ENCODE results near the gene RUNX1. TPM values are rescaled to one million over a fixed set of nuclear protein-coding genes. Genes with fewer than 3 reads are reported as not detected.
A peak's percentile ranks its signal among the peaks of the same experiment; 100 is the strongest.

Gene RUNX1
- polyA plus RNA-seq, 1 experiment, result 20.9 TPM

- no peak for DNase-seq (ENCODE audit: low read depth, low spot score)
- Histone ChIP-seq H3K27me3 (ENCODE audit: control insufficient read depth, insufficient read depth, low read length) (no peaks in the 10 kb centered on the region), H3K9me3 (ENCODE audit: control insufficient read depth, insufficient read depth, low read length) (no peaks in the 10 kb centered on the region), H3K4me3 (ENCODE audit: low read depth, low read length) (no peak overlapping the region), H3K27ac (ENCODE audit: low read depth, low read length) (no peak overlapping the region)
- POLR2A ChIA-PET, result interaction anchor here (1.3 to 1.5 kb wide), 2 partner anchors 46 to 75 kb away, joined by 3 to 4 read pairs; no protein-coding TSS in a partner anchor
- TF ChIP-seq CTCF (IDR thresholded peaks at IDR 0.05; ENCODE audit: low read depth, low read length), result no peak
- CTCF ChIA-PET, result interaction anchor here (4.2 kb wide), 1 partner anchor 16 kb away, joined by 31 read pairs; no protein-coding TSS in a partner anchor
Observed at GRCh38 chr21:34761758-34762330, 287.3 kb downstream of the RUNX1 start.

GRCh38 chr21:34754690-34755647 is 294.1 kb downstream of the RUNX1 start:
- no peak for TF ChIP-seq CTCF (IDR thresholded peaks at IDR 0.05; ENCODE audit: low read depth, low read length)
- CTCF ChIA-PET, result interaction anchor here (2.0 kb wide), 1 partner anchor 9 kb away, joined by 9 read pairs; no protein-coding TSS in a partner anchor
- no peaks in the 10 kb centered on the region for H3K9me3 ChIP-seq (ENCODE audit: control insufficient read depth, insufficient read depth, low read length)
- no peak for DNase-seq (ENCODE audit: low read depth, low spot score)
- H3K27ac ChIP-seq (ENCODE audit: low read depth, low read length), result no peak overlapping the region
- POLR2A ChIA-PET, result no interaction called here
- peaks cover 4% of the 10 kb centered on the region for H3K27me3 ChIP-seq (ENCODE audit: control insufficient read depth, insufficient read depth, low read length)
- no peak overlapping the region for H3K4me3 ChIP-seq (ENCODE audit: low read depth, low read length)

DNA sequence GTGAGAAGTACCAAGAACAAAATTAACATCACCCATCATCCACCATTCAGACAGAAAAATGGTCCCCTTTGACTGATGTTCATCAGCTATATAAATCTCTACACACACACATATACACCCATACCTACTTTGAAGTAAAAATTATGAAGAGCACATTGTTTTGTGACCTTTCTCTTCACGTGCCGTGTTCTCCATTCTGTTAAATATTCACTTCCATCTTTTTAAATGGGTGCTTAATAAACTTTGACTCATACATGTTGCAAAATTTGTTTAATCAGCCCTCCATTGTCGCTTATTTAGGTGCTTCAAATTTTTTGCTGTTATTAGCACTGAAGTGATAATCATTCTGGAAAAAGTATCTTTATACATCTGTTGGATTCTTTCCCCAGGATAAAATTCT is 300.2 kb downstream of the RUNX1 start:
- H3K9me3 ChIP-seq (ENCODE audit: control insufficient read depth, insufficient read depth, low read length), result no peaks in the 10 kb centered on the region
- no peak overlapping the region for H3K4me3 ChIP-seq (ENCODE audit: low read depth, low read length)
- H3K27me3 ChIP-seq (ENCODE audit: control insufficient read depth, insufficient read depth, low read length), result no peaks in the 10 kb centered on the region
- H3K27ac ChIP-seq (ENCODE audit: low read depth, low read length), result no peak overlapping the region
- POLR2A ChIA-PET, result no interaction called here
- CTCF ChIA-PET, result no interaction called here
- no peak for DNase-seq (ENCODE audit: low read depth, low spot score)
- no peak for TF ChIP-seq CTCF (IDR thresholded peaks at IDR 0.05; ENCODE audit: low read depth, low read length)

DNA sequence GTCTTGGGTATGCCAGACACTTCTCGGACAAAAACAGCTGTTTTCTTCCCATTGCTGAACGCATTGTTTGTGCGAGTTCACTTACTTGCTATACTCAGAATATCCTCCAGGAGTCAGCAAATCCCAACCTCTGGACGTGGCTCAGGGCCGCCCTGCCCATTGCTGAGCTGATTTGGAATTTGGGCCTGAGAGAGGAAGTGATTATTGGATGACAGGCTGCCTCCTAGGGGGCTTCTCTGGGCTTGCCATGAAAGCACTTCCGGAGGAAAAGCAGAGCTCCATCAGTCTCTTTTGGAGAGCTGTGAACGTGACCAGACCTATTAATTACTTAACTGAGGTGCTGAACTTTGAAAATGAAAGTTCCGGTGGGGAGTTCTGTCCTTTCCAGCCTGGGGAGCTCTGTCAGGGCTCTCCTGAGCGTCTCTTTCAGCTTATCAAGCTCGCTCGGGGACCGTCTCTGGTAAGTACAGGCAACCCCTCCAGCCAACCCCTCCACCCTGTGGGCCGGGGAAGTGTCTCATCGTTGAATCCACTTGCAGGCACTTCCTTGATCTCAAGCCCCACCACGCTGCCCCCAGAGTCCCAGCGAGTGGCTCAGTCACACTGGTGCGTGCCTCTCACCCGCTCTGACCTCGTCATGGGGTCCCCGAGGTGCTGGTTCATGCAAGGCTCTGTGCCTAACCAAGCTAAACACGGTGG is 303.4 kb downstream of the RUNX1 start:
- POLR2A ChIA-PET, result interaction anchor here (0.6 to 1.4 kb wide), 8 partner anchors 72 to 814 kb away, joined by 3 to 29 read pairs (median 4); no protein-coding TSS in a partner anchor
- TF ChIP-seq CTCF (IDR thresholded peaks at IDR 0.05; ENCODE audit: low read depth, low read length), result peak; percentile 94
- H3K27ac ChIP-seq (ENCODE audit: low read depth, low read length), result no peak overlapping the region
- peak; percentile 73 for DNase-seq (ENCODE audit: low read depth, low spot score)
- H3K27me3 ChIP-seq (ENCODE audit: control insufficient read depth, insufficient read depth, low read length), result peaks cover 6% of the 10 kb centered on the region
- H3K9me3 ChIP-seq (ENCODE audit: control insufficient read depth, insufficient read depth, low read length), result no peaks in the 10 kb centered on the region
- peak overlapping the region; percentile 23; the same call in 1 of the 2 replicates for H3K4me3 ChIP-seq (ENCODE audit: low read depth, low read length)
- CTCF ChIA-PET, result interaction anchor here (0.5 to 2.3 kb wide), 81 partner anchors 9 to 1647 kb away, joined by 3 to 67 read pairs (median 4); no protein-coding TSS in a partner anchor

All from AG04450 (cell line).